Cardiac septum (tissue), 1 donor: ENCODE measurements around the gene BRINP2. TPM values are rescaled to one million over a fixed set of nuclear protein-coding genes. Genes with fewer than 3 reads are reported as not detected.
"Not testable (repeated sequence)": the region's sequence is repeated elsewhere in the genome, so short reads cannot be mapped to it uniquely, and the experiment has no call there.

Experiments used
- DNase-seq: peaks from one replicate; pipeline ENCODE4 v3.0.0-alpha.2; 2020; ENCODE audit warnings: low spot score
- intact Hi-C: fragments of 100-400 bp; cut with DNase I; formaldehyde crosslinking; loops from one replicate; pipeline ENCODE4 v1.14.0; 2022
- total RNA-seq: library from RNA; stranded (reverse); fragmentation: NEBNext Ultra II Directional; extraction: Animal tissue kit (Norgen Biotek cat#: 25700); gene quantifications from one replicate; pipeline ENCODE4 v1.2.1, GENCODE V29; 2021
- donor health status: DM: no; HTN: no; CAD: no.

The BRINP2 gene
- total RNA-seq, 1 donor from 2014 or later = 0.11 TPM

- intact Hi-C loops = loop anchor here (2.0 to 5.0 kb wide), 2 partner anchors 28 to 45 kb away; no protein-coding TSS in a partner anchor
- DNase-seq = no peak
Observed at GRCh38 chr1:177302357-177303044, 131.7 kb downstream of the BRINP2 start.

DNA sequence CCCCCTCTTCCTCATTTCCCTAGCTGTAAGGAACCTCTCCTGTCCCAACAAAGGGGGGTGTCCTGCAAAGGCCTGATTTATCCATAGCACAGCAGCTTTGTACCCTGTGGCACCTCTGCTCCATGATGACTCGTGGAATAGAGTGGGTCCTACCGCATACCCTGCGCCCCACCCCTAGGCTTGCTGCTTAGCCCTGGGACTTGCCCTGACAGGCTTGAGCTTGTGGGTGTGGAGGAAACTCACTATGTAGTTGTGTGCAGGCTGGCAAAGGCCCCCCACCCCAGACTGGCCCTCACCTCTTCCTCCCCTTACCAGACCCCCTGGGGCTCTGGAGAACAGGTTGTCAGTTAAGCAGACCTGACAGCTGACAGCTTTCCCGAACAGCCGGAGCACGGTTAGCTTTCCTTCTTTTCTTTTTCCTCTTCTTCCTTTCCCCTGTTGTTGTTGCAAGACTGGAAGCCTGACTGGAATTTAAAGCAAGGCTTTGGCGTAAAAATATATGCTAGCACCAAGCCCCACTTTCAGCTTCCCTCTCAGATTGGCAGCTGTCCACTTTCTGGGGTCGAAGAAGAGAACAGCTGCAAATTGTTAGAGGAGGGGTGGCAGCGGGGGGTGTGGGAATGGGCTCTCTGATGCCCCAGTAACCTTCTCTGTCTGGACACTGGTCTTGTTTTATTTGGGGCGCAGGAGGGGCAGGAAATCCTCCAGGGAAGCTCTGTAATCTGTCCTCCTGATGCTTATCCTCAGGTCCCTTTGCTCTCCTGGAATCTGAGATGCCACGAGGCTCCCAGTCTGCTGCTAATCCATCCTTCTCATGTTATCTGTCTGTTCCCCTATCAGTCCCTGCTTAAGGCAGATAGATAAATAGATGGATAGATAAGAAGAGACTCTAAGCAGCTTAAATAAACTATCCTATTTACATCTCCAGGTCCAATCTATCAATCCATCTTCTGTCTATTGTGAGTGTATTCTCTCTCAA is 134.6 kb downstream of the BRINP2 start:
- DNase-seq = no peak
- intact Hi-C loops = no loop called here

GRCh38 chr1:177306019-177306415 is 135.3 kb downstream of the BRINP2 start:
- intact Hi-C loops = no loop called here

GRCh38 chr1:177306981-177307380 is 136.2 kb downstream of the BRINP2 start:
- DNase-seq = no peak
- intact Hi-C loops = no loop called here

More at GRCh38 chr1:177306019-177306415, 135.3 kb downstream of the BRINP2 start:
- no peak for DNase-seq

DNA sequence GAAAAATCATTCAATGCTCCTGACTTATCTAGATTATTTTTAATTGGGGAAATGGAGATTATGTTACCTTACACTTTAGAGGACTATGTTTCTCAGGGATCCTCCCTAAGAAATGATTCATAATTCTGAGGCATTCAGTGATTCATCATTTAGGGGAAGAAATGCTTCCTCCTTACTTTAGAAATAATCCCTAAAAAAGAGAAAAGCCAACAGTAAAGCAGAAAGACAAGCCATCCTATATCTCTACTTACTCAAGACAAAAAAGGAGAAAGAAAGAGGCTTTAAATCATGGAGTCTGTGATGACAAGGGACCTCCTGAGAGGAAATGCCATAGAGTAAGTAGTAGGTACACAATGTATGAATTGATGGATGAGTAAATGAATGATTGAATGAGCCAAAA is 137.0 kb downstream of the BRINP2 start:
- intact Hi-C loops = no loop called here
- no peak for DNase-seq

- intact Hi-C loops = no loop called here
- DNase-seq = no peak
Observed at GRCh38 chr1:177309880-177310279, 139.1 kb downstream of the BRINP2 start.

- no peak for DNase-seq
- intact Hi-C loops = no loop called here
Observed at GRCh38 chr1:177310326-177310725, 139.6 kb downstream of the BRINP2 start.

DNA sequence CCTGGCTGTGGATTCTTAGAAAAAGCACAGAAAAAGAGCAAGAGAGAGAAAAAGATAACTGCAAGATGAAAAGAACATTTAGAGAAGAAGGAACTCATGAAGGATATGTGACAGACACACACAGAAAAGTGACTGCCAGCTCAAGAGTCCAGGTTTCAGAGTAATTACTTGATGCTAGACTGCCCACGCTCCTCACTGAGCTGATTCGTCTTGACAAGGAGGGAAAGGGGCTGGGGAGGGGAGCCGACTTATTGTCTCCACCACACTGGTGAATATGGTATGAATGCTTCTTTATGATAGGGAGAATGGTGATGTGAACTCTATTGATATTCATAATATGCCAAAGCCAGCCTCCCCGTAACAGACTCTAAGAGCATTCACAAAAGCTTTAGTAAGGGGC is 140.4 kb downstream of the BRINP2 start:
- DNase-seq = no peak
- intact Hi-C loops = no loop called here

DNA sequence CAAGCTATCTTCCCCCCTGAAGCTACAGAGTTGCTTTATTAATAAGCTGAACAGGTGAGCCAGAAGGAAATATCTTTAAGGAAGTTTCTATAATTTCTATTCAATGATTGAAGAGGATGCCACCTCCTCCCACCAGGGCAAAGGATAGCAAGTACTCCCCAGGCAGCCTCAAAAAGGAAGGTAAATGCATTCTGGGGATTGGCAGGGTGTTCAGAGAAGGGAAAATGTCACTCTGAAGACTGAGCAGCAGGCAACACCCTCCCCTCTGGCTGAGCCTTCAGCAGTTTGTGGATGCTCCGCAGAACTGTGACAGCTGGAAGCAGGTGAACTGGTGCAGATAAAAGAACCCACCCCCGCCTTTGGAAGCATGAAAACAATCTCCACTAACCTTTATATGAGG is 140.8 kb downstream of the BRINP2 start:
- intact Hi-C loops = no loop called here
- no peak for DNase-seq

GRCh38 chr1:177315261-177315660 is 144.5 kb downstream of the BRINP2 start:
- no peak for DNase-seq
- intact Hi-C loops = no loop called here

- intact Hi-C loops = no loop called here
- DNase-seq = no peak
Observed at GRCh38 chr1:177315761-177316160, 145.0 kb downstream of the BRINP2 start.

GRCh38 chr1:177321434-177321833 is 150.7 kb downstream of the BRINP2 start:
- DNase-seq, intact Hi-C loops: not testable (repeated sequence)

DNA sequence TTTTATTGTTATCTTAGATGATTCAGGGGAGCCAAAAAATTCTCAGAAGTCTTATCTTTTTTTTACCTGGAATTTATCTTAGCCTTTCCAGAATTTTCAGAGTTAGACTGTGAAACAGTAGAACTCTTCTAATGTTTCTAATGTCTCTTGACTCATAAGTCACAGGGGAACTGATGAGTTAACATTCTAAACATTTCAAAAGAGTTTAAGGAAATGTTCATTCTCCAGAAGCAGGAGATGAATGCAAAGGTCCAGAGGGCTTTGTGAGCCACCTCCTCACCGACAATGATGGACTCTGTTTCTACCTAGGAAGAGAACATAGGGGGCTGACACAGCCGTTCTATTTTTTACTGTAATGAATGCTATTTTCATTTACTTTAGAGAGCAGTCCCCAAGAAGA is 157.5 kb downstream of the BRINP2 start:
- intact Hi-C loops = no loop called here
- DNase-seq = no peak

- intact Hi-C loops = no loop called here
- DNase-seq = no peak
Observed at GRCh38 chr1:177329871-177330270, 159.1 kb downstream of the BRINP2 start.

Other genes with a start within 250 kb of the BRINP2 start
- gene ASTN1, start 6.2 kb upstream of the BRINP2 start, total RNA-seq = 0.59 TPM